ENCODE results near the gene FCRL5.

Gene FCRL5

GRCh38 chr1:157551694-157552693 lies at the start of gene FCRL5:
TSS of gene FCRL5 (minus strand) at chr1:157552515. CDS start at chr1:157552362, 153 bp downstream.
- no peak within 1 kb of the TSS for H3K9ac ChIP-seq (ENCODE audit: low read length)

GRCh38 chr1:157600236-157600635 lies 47.9 kb upstream of the FCRL5 start:
- Histone ChIP-seq H3K27me3 (ENCODE audit: control insufficient read depth, insufficient read depth, low read length) (no peaks in the 10 kb centered on the region), H3K4me1 (ENCODE audit: control insufficient read depth, low read depth, low read length) (no peaks in the 10 kb centered on the region), H3K36me3 (ENCODE audit: control insufficient read depth, low read depth, low read length) (no peaks in the 10 kb centered on the region), H3K4me3 (ENCODE audit: low read length) (no peak overlapping the region), H3K9me3 (ENCODE audit: control insufficient read depth, low read depth, low read length) (no peaks in the 10 kb centered on the region), H3K27ac (ENCODE audit: low read length) (no peak overlapping the region), H3K9ac (ENCODE audit: low read length) (no peak overlapping the region)

More at GRCh38 chr1:157551694-157552693, at the start of gene FCRL5:
- H3K4me3 ChIP-seq (ENCODE audit: low read length) = no peak within 1 kb of the TSS
- no peaks in the 10 kb centered on the region for H3K9me3 ChIP-seq (ENCODE audit: control insufficient read depth, low read depth, low read length)
- H3K4me1 ChIP-seq (ENCODE audit: control insufficient read depth, low read depth, low read length) = no peaks in the 10 kb centered on the region
- H3K27ac ChIP-seq (ENCODE audit: low read length) = no peak within 1 kb of the TSS
- no peaks in the 10 kb centered on the region for H3K36me3 ChIP-seq (ENCODE audit: control insufficient read depth, low read depth, low read length)
- no peaks in the 10 kb centered on the region for H3K27me3 ChIP-seq (ENCODE audit: control insufficient read depth, insufficient read depth, low read length)

- Histone ChIP-seq H3K4me3 (ENCODE audit: low read length) (no peak within 1 kb of the TSS), H3K4me1 (ENCODE audit: control insufficient read depth, low read depth, low read length) (no peaks in the 10 kb centered on the region), H3K9me3 (ENCODE audit: control insufficient read depth, low read depth, low read length) (no peaks in the 10 kb centered on the region), H3K27me3 (ENCODE audit: control insufficient read depth, insufficient read depth, low read length) (no peaks in the 10 kb centered on the region), H3K27ac (ENCODE audit: low read length) (no peak within 1 kb of the TSS), H3K9ac (ENCODE audit: low read length) (no peak within 1 kb of the TSS), H3K36me3 (ENCODE audit: control insufficient read depth, low read depth, low read length) (no peaks in the 10 kb centered on the region)
Measured at GRCh38 chr1:157597959-157598667, 45.8 kb upstream of the FCRL5 start, which contains the start of gene FCRL4. TSS of gene FCRL4 (minus strand) at chr1:157598085. CDS start at chr1:157597944, 141 bp downstream.

GRCh38 chr1:157596384-157596783 lies 44.1 kb upstream of the FCRL5 start:
- Histone ChIP-seq H3K36me3 (ENCODE audit: control insufficient read depth, low read depth, low read length) (no peaks in the 10 kb centered on the region), H3K4me3 (ENCODE audit: low read length) (no peak overlapping the region), H3K27me3 (ENCODE audit: control insufficient read depth, insufficient read depth, low read length) (no peaks in the 10 kb centered on the region), H3K27ac (ENCODE audit: low read length) (no peak overlapping the region), H3K4me1 (ENCODE audit: control insufficient read depth, low read depth, low read length) (no peaks in the 10 kb centered on the region), H3K9ac (ENCODE audit: low read length) (no peak overlapping the region), H3K9me3 (ENCODE audit: control insufficient read depth, low read depth, low read length) (no peaks in the 10 kb centered on the region)

- no peak overlapping the region for H3K27ac ChIP-seq (ENCODE audit: low read length)
- H3K9ac ChIP-seq (ENCODE audit: low read length) = no peak overlapping the region
- no peaks in the 10 kb centered on the region for H3K27me3 ChIP-seq (ENCODE audit: control insufficient read depth, insufficient read depth, low read length)
- no peaks in the 10 kb centered on the region for H3K9me3 ChIP-seq (ENCODE audit: control insufficient read depth, low read depth, low read length)
- H3K4me1 ChIP-seq (ENCODE audit: control insufficient read depth, low read depth, low read length) = no peaks in the 10 kb centered on the region
- H3K4me3 ChIP-seq (ENCODE audit: low read length) = no peak overlapping the region
- H3K36me3 ChIP-seq (ENCODE audit: control insufficient read depth, low read depth, low read length) = no peaks in the 10 kb centered on the region
Measured at GRCh38 chr1:157595356-157595755, 43.0 kb upstream of the FCRL5 start.

GRCh38 chr1:157585984-157586383 lies 33.7 kb upstream of the FCRL5 start:
- H3K9me3 ChIP-seq (ENCODE audit: control insufficient read depth, low read depth, low read length) = no peaks in the 10 kb centered on the region
- H3K4me3 ChIP-seq (ENCODE audit: low read length) = no peak overlapping the region
- H3K27me3 ChIP-seq (ENCODE audit: control insufficient read depth, insufficient read depth, low read length) = no peaks in the 10 kb centered on the region
- H3K4me1 ChIP-seq (ENCODE audit: control insufficient read depth, low read depth, low read length) = peaks cover 11% of the 10 kb centered on the region
- no peaks in the 10 kb centered on the region for H3K36me3 ChIP-seq (ENCODE audit: control insufficient read depth, low read depth, low read length)
- no peak overlapping the region for H3K9ac ChIP-seq (ENCODE audit: low read length)
- H3K27ac ChIP-seq (ENCODE audit: low read length) = no peak overlapping the region

- no peak overlapping the region for H3K27ac ChIP-seq (ENCODE audit: low read length)
- H3K9ac ChIP-seq (ENCODE audit: low read length) = no peak overlapping the region
- H3K27me3 ChIP-seq (ENCODE audit: control insufficient read depth, insufficient read depth, low read length) = no peaks in the 10 kb centered on the region
- no peak overlapping the region for H3K4me3 ChIP-seq (ENCODE audit: low read length)
- H3K9me3 ChIP-seq (ENCODE audit: control insufficient read depth, low read depth, low read length) = no peaks in the 10 kb centered on the region
- H3K36me3 ChIP-seq (ENCODE audit: control insufficient read depth, low read depth, low read length) = no peaks in the 10 kb centered on the region
- H3K4me1 ChIP-seq (ENCODE audit: control insufficient read depth, low read depth, low read length) = peaks cover 11% of the 10 kb centered on the region
Measured at GRCh38 chr1:157584503-157584902, 32.2 kb upstream of the FCRL5 start.

- no peak overlapping the region for H3K9ac ChIP-seq (ENCODE audit: low read length)
Measured at GRCh38 chr1:157580828-157581210, 28.5 kb upstream of the FCRL5 start.

GRCh38 chr1:157580179-157580827 lies 28.0 kb upstream of the FCRL5 start:
- H3K27ac ChIP-seq (ENCODE audit: low read length) = no peak overlapping the region
- H3K9ac ChIP-seq (ENCODE audit: low read length) = no peak overlapping the region
- no peaks in the 10 kb centered on the region for H3K27me3 ChIP-seq (ENCODE audit: control insufficient read depth, insufficient read depth, low read length)
- H3K4me1 ChIP-seq (ENCODE audit: control insufficient read depth, low read depth, low read length) = no peaks in the 10 kb centered on the region
- no peaks in the 10 kb centered on the region for H3K36me3 ChIP-seq (ENCODE audit: control insufficient read depth, low read depth, low read length)
- H3K9me3 ChIP-seq (ENCODE audit: control insufficient read depth, low read depth, low read length) = no peaks in the 10 kb centered on the region
- no peak overlapping the region for H3K4me3 ChIP-seq (ENCODE audit: low read length)

More at GRCh38 chr1:157580828-157581210, 28.5 kb upstream of the FCRL5 start:
- no peak overlapping the region for H3K4me3 ChIP-seq (ENCODE audit: low read length)
- no peaks in the 10 kb centered on the region for H3K27me3 ChIP-seq (ENCODE audit: control insufficient read depth, insufficient read depth, low read length)
- no peaks in the 10 kb centered on the region for H3K4me1 ChIP-seq (ENCODE audit: control insufficient read depth, low read depth, low read length)
- H3K36me3 ChIP-seq (ENCODE audit: control insufficient read depth, low read depth, low read length) = no peaks in the 10 kb centered on the region
- H3K9me3 ChIP-seq (ENCODE audit: control insufficient read depth, low read depth, low read length) = no peaks in the 10 kb centered on the region
- no peak overlapping the region for H3K27ac ChIP-seq (ENCODE audit: low read length)

- Histone ChIP-seq H3K27me3 (ENCODE audit: control insufficient read depth, insufficient read depth, low read length) (no peaks in the 10 kb centered on the region), H3K9me3 (ENCODE audit: control insufficient read depth, low read depth, low read length) (no peaks in the 10 kb centered on the region), H3K4me3 (ENCODE audit: low read length) (no peak overlapping the region), H3K9ac (ENCODE audit: low read length) (no peak overlapping the region), H3K4me1 (ENCODE audit: control insufficient read depth, low read depth, low read length) (no peaks in the 10 kb centered on the region), H3K27ac (ENCODE audit: low read length) (no peak overlapping the region), H3K36me3 (ENCODE audit: control insufficient read depth, low read depth, low read length) (no peaks in the 10 kb centered on the region)
Measured at GRCh38 chr1:157577420-157577819, 25.1 kb upstream of the FCRL5 start.

GRCh38 chr1:157575744-157576143 lies 23.4 kb upstream of the FCRL5 start:
- Histone ChIP-seq H3K27ac (ENCODE audit: low read length) (no peak overlapping the region), H3K27me3 (ENCODE audit: control insufficient read depth, insufficient read depth, low read length) (no peaks in the 10 kb centered on the region), H3K9ac (ENCODE audit: low read length) (no peak overlapping the region), H3K36me3 (ENCODE audit: control insufficient read depth, low read depth, low read length) (no peaks in the 10 kb centered on the region), H3K9me3 (ENCODE audit: control insufficient read depth, low read depth, low read length) (no peaks in the 10 kb centered on the region), H3K4me1 (ENCODE audit: control insufficient read depth, low read depth, low read length) (no peaks in the 10 kb centered on the region), H3K4me3 (ENCODE audit: low read length) (no peak overlapping the region)

Data from iPS-18a (cell line).